GM10248 (cell line): ENCODE data around the gene EIF4EBP2.

Experiments used
- CTCF ChIA-PET: fragments of 300-600 bp; sonication (Branson Sonifier 250); formaldehyde crosslinking; extraction: SDS; loops from one replicate; lab custom pipeline; 2021; ENCODE audit warnings: antibody characterized with exemption; lab: Yijun Ruan, JAX
- POLR2A ChIA-PET: fragments of 350-650 bp; sonication (Branson Sonifier 250); formaldehyde crosslinking; extraction: SDS; loops from one replicate; lab custom pipeline; 2020; ENCODE audit warnings: antibody characterized with exemption; lab: Yijun Ruan, JAX
- DNase-seq: peaks from one replicate; pipeline ENCODE4 v3.0.0; 2012; ENCODE audit errors: extremely low spot score
- CTCF ChIP-seq: IDR thresholded peaks from 2 replicates; pipeline ENCODE4 v1.5.1; 2012; ENCODE audit warnings: mild to moderate bottlenecking, low read depth; ENCODE audit errors: extremely low read depth, missing control alignments, control extremely low read depth

Gene EIF4EBP2

DNA sequence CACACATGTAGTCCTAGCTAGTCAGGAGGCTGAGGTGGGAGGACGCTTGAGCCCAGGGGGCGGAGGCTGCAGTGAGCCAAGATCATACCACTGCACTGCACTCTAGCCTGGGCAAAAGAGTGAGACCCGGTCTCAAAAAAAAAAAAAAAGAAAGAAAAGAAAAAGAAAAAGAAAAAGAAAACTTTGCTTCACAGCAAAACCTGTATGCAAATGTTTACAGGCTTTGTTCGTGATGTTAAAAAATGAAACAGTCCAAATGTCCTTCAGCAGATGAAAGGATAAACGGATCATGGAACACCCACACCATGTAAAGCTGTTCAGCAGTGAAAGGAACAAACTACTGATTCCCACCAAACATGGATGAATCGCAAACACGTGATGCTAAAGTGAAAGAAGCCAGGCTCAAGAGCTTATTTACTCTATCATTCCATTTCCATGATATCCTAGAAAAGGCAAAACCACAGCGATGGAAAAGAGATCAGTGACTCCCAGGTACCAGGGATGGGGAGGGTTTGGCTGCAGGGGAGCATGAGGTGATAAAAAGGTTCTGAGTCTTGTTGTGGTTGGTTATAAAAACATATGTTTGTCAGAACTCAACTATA lies 36.6 kb upstream of the EIF4EBP2 start:
- ChIA-PET POLR2A (no interaction called here), CTCF (interaction anchor here (1.2 to 12.1 kb wide), 6 partner anchors 10 to 251 kb away, joined by 3 to 529 read pairs (median 62); partner anchors contain the start of gene PPA1)
- no peak for DNase-seq
- TF ChIP-seq CTCF, result no peak

- TF ChIP-seq CTCF, result no peak
- POLR2A ChIA-PET, result no interaction called here
- no peak for DNase-seq
- CTCF ChIA-PET, result interaction anchor here (1.1 to 12.1 kb wide), 3 partner anchors 11 to 144 kb away, joined by 7 to 529 read pairs (median 84); partner anchors contain the start of gene PPA1
Measured at GRCh38 chr10:70368774-70369482, 35.0 kb upstream of the EIF4EBP2 start.

GRCh38 chr10:70369498-70370018 lies 34.4 kb upstream of the EIF4EBP2 start:
- ChIA-PET CTCF (interaction anchor here (12.1 kb wide), 1 partner anchor 145 kb away, joined by 529 read pairs; the partner anchor contains the start of gene PPA1), POLR2A (no interaction called here)
- no peak for TF ChIP-seq CTCF
- DNase-seq, result no peak

- no peak for TF ChIP-seq CTCF
- no peak for DNase-seq
- ChIA-PET CTCF (no interaction called here), POLR2A (no interaction called here)
Measured at GRCh38 chr10:70370766-70371165, 33.2 kb upstream of the EIF4EBP2 start.

DNA sequence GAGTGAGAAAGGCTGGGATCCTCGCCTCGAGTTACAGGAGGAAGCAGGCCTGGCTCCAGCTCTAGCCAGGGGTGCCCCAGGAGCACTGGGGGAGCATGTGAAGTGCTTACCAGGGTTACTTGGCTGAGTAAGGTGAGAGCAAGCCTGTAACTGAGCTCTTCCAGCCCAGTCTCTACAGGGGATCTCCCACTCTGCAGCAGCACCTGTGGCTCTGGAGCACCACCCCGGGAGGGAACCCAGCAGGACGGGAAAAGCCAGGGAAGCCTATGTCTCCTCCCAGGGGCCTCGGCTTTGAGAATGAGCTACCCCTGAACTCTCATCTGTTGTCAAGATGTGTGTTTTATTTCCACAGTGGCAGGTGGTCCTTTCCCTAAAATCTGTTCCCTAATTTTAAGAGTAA lies 32.1 kb upstream of the EIF4EBP2 start:
- POLR2A ChIA-PET, result no interaction called here
- TF ChIP-seq CTCF, result no peak
- no peak for DNase-seq
- CTCF ChIA-PET, result interaction anchor here (5.4 to 10.8 kb wide), 2 partner anchors 8 to 150 kb away, joined by 31 to 114 read pairs; no protein-coding TSS in a partner anchor

DNA sequence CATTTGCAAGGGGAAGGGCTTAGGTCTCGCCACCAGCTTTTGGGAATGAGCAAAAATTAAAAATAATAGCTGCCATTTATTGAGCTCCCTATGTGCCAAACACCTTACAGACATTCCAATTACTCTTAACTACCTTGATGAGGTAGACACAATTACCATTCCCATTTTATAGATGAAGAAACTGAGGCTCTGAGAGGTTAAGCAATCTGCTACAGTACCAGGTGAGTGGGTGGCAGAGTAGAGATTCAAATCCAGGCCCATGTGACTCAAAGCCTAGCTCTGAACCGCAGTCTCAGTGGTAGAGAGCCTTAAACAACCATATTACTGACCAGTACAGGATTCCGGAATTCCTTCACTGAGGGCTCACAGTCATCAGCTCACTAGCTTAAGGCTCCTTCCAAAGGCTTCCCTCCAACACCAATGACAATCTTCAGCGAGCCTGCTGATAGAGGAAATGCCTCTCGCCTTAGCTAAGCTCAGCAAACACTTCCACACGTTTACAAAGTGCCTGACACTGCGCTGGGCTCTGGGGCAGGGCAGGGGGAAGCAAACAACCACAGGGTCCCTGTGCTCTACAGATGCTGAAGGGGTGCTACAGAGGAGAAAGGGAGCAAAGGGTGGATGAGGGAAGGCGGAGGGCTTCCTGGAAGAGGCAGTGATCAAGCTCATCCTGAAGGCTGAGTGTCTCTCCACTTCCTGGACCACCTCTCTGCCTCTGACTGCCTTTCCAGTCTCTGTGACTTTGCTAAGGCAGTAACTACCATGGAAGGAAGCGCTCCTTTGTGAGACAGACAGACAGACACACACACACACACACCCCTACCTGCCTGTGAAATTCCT lies 28.9 kb upstream of the EIF4EBP2 start:
- CTCF ChIA-PET, result interaction anchor here (0.8 to 10.8 kb wide), 6 partner anchors 9 to 229 kb away, joined by 3 to 114 read pairs (median 6); partner anchors contain the start of genes EIF4EBP2 and TYSND1
- TF ChIP-seq CTCF, result no peak
- POLR2A ChIA-PET, result no interaction called here
- no peak for DNase-seq
